HUES64 (cell line): ENCODE data around the gene VSTM4.

ENCODE experiments used
- H3K27ac ChIP-seq: 2 replicates; pipeline ENCODE4 v1.7.0; 2013; ENCODE audit warnings: low read depth, low read length, inconsistent platforms
- H3K27me3 ChIP-seq: 2 replicates; pipeline ENCODE4 v1.6.1; 2013; ENCODE audit warnings: mild to moderate bottlenecking, low read length; ENCODE audit not compliant: insufficient read depth
- H3K36me3 ChIP-seq: 2 replicates; pipeline ENCODE4 v1.6.1; 2013; ENCODE audit warnings: mild to moderate bottlenecking, low read length; ENCODE audit not compliant: insufficient read depth
- H3K4me1 ChIP-seq: 2 replicates; pipeline ENCODE4 v1.6.1; 2013; ENCODE audit warnings: mild to moderate bottlenecking, low read length, moderate library complexity; ENCODE audit not compliant: insufficient read depth
- H3K4me3 ChIP-seq: 2 replicates; pipeline ENCODE4 v1.5.1; 2013; ENCODE audit warnings: mild to moderate bottlenecking, low read length, moderate library complexity
- H3K9ac ChIP-seq: 2 replicates; pipeline ENCODE4 v1.6.1; 2013; ENCODE audit warnings: mild to moderate bottlenecking, low read depth, low read length
- H3K9me3 ChIP-seq: 2 replicates; pipeline ENCODE4 v1.6.1; 2013; ENCODE audit warnings: low read depth, low read length; ENCODE audit not compliant: insufficient read depth
- WGBS: fragments of 150-250, 120-280 bp; methylation state at CpG from one replicate; pipeline ENCODE4 v1.1.7; 2013; ENCODE audit warnings: missing lambda C conversion rate; 5-methylcytosine and 5-hydroxymethylcytosine counted together

The VSTM4 gene

GRCh38 chr10:49143249-49143648, 27.9 kb upstream of the VSTM4 start:
- no peaks in the 10 kb centered on the region for H3K36me3 ChIP-seq
- H3K27ac ChIP-seq: peak overlapping the region; percentile 9; the same call in 1 of the 2 replicates
- no peaks in the 10 kb centered on the region for H3K27me3 ChIP-seq
- H3K9ac ChIP-seq: no peak overlapping the region
- peaks cover 8% of the 10 kb centered on the region; the same call in 1 of the 2 replicates for H3K9me3 ChIP-seq
- no peak overlapping the region for H3K4me3 ChIP-seq
- H3K4me1 ChIP-seq: peaks cover 12% of the 10 kb centered on the region; the same call in 1 of the 2 replicates

GRCh38 chr10:49141541-49142332, 26.4 kb upstream of the VSTM4 start:
- Histone ChIP-seq H3K9ac (no peak overlapping the region), H3K4me1 (peaks cover 12% of the 10 kb centered on the region; the same call in 1 of the 2 replicates), H3K4me3 (no peak overlapping the region), H3K27me3 (no peaks in the 10 kb centered on the region), H3K27ac (no peak overlapping the region), H3K36me3 (no peaks in the 10 kb centered on the region), H3K9me3 (no peaks in the 10 kb centered on the region)
- WGBS: 94% methylated on average over 5 of the region's 5 CpGs

GRCh38 chr10:49140304-49141177, 25.2 kb upstream of the VSTM4 start:
- no peaks in the 10 kb centered on the region for H3K27me3 ChIP-seq
- no peak overlapping the region for H3K9ac ChIP-seq
- H3K36me3 ChIP-seq: no peaks in the 10 kb centered on the region
- no peaks in the 10 kb centered on the region for H3K9me3 ChIP-seq
- no peak overlapping the region for H3K4me3 ChIP-seq
- peaks cover 12% of the 10 kb centered on the region; the same call in 1 of the 2 replicates for H3K4me1 ChIP-seq
- H3K27ac ChIP-seq: no peak overlapping the region
- 98% methylated on average over 5 of the region's 5 CpGs for WGBS

- WGBS: 94% methylated on average over 4 of the region's 4 CpGs
- no peak overlapping the region for H3K27ac ChIP-seq
These were observed 24.5 kb upstream of the VSTM4 start for GRCh38 chr10:49139846-49140195.

GRCh38 chr10:49139028-49139845, 23.9 kb upstream of the VSTM4 start:
- no peak overlapping the region for H3K9ac ChIP-seq
- H3K9me3 ChIP-seq: no peaks in the 10 kb centered on the region
- WGBS: 94% methylated on average over 8 of the region's 8 CpGs
- H3K36me3 ChIP-seq: no peaks in the 10 kb centered on the region
- H3K27ac ChIP-seq: no peak overlapping the region
- H3K27me3 ChIP-seq: no peaks in the 10 kb centered on the region
- H3K4me3 ChIP-seq: no peak overlapping the region
- peaks cover 12% of the 10 kb centered on the region; the same call in 1 of the 2 replicates for H3K4me1 ChIP-seq

More at GRCh38 chr10:49139846-49140195, 24.5 kb upstream of the VSTM4 start:
- Histone ChIP-seq H3K4me1 (peaks cover 12% of the 10 kb centered on the region; the same call in 1 of the 2 replicates), H3K9ac (no peak overlapping the region), H3K27me3 (no peaks in the 10 kb centered on the region), H3K36me3 (no peaks in the 10 kb centered on the region), H3K4me3 (no peak overlapping the region), H3K9me3 (no peaks in the 10 kb centered on the region)

GRCh38 chr10:49138361-49138891, 23.1 kb upstream of the VSTM4 start:
- peaks cover 6% of the 10 kb centered on the region; the same call in 1 of the 2 replicates for H3K4me1 ChIP-seq
- no peaks in the 10 kb centered on the region for H3K27me3 ChIP-seq
- H3K36me3 ChIP-seq: no peaks in the 10 kb centered on the region
- no peak overlapping the region for H3K27ac ChIP-seq
- no peak overlapping the region for H3K4me3 ChIP-seq
- WGBS: 95% methylated on average over 7 of the region's 7 CpGs
- H3K9me3 ChIP-seq: no peaks in the 10 kb centered on the region
- no peak overlapping the region for H3K9ac ChIP-seq

- 89% methylated on average over 1 of the region's 1 CpG for WGBS
- no peak overlapping the region for H3K27ac ChIP-seq
- H3K4me3 ChIP-seq: no peak overlapping the region
These were observed 21.2 kb upstream of the VSTM4 start for GRCh38 chr10:49136525-49136924.

GRCh38 chr10:49135575-49136313, 20.4 kb upstream of the VSTM4 start:
- H3K9ac ChIP-seq: no peak overlapping the region
- H3K4me1 ChIP-seq: no peaks in the 10 kb centered on the region
- H3K9me3 ChIP-seq: no peaks in the 10 kb centered on the region
- H3K36me3 ChIP-seq: no peaks in the 10 kb centered on the region
- no peak overlapping the region for H3K4me3 ChIP-seq
- H3K27ac ChIP-seq: no peak overlapping the region
- H3K27me3 ChIP-seq: no peaks in the 10 kb centered on the region
- 94% methylated on average over 6 of the region's 9 CpGs for WGBS

More at GRCh38 chr10:49136525-49136924, 21.2 kb upstream of the VSTM4 start:
- Histone ChIP-seq H3K4me1 (no peaks in the 10 kb centered on the region), H3K9ac (no peak overlapping the region), H3K27me3 (no peaks in the 10 kb centered on the region), H3K9me3 (no peaks in the 10 kb centered on the region), H3K36me3 (no peaks in the 10 kb centered on the region)

GRCh38 chr10:49134327-49134726, 19.0 kb upstream of the VSTM4 start:
- 97% methylated on average over 3 of the region's 3 CpGs for WGBS
- no peak overlapping the region for H3K27ac ChIP-seq
- H3K9me3 ChIP-seq: no peaks in the 10 kb centered on the region

GRCh38 chr10:49133706-49134248, 18.5 kb upstream of the VSTM4 start, which contains the start of gene FAM170B:
Gene FAM170B, minus strand, starts transcription at chr10:49134021. Its CDS starts 103 bp downstream, at chr10:49133918.
- Histone ChIP-seq H3K9ac (no peak within 1 kb of the TSS), H3K4me1 (no peaks in the 10 kb centered on the region), H3K9me3 (no peaks in the 10 kb centered on the region), H3K27me3 (no peaks in the 10 kb centered on the region), H3K36me3 (no peaks in the 10 kb centered on the region), H3K27ac (no peak within 1 kb of the TSS), H3K4me3 (no peak within 1 kb of the TSS)
- 95% methylated on average over 5 of the region's 5 CpGs for WGBS

More at GRCh38 chr10:49134327-49134726, 19.0 kb upstream of the VSTM4 start:
- Histone ChIP-seq H3K4me3 (no peak overlapping the region), H3K9ac (no peak overlapping the region), H3K36me3 (no peaks in the 10 kb centered on the region), H3K27me3 (no peaks in the 10 kb centered on the region), H3K4me1 (no peaks in the 10 kb centered on the region)
